ENCODE data around the gene DCTN2.
"Not testable (repeated sequence)": the region's sequence is repeated elsewhere in the genome, so short reads cannot be mapped to it uniquely, and the experiment has no call there.

DCTN2 gene

GRCh38 chr12:57497223-57498131, 49.5 kb downstream of the DCTN2 start:
- H3K23ac ChIP-seq (ENCODE audit: low read depth, low read length, poor library complexity): no peak overlapping the region
- DNase-seq (ENCODE audit: low spot score): no peak
- H3K9me3 ChIP-seq (replicated peaks in 1 of 2; ENCODE audit: control insufficient read depth in 2 of 2, insufficient read depth in 1 of 2, low read depth in 1 of 2, low read length in 2 of 2): peaks cover 0 to 9% of the 10 kb centered on the region in 2 donors
- H3K4me1 ChIP-seq (ENCODE audit: control insufficient read depth in 2 of 2, insufficient read depth in 1 of 2, low read depth in 1 of 2, low read length in 2 of 2): no peaks in the 10 kb centered on the region
- H3K27me3 ChIP-seq (ENCODE audit: control insufficient read depth in 3 of 3, insufficient read depth in 3 of 3, low read depth in 1 of 3, low read length in 3 of 3): no peaks in the 10 kb centered on the region
- no peak overlapping the region for H3K9ac ChIP-seq (ENCODE audit: low read depth, low read length, poor library complexity)
- no peak overlapping the region for H4K91ac ChIP-seq (ENCODE audit: low read depth, low read length, poor library complexity)
- no peak overlapping the region for H3K18ac ChIP-seq (ENCODE audit: low read length)
- no peak overlapping the region for H3K27ac ChIP-seq (replicated peaks; ENCODE audit: low read length)
- no peak overlapping the region for H2BK12ac ChIP-seq (ENCODE audit: low read length)
- peaks cover 4% of the 10 kb centered on the region for H3K79me1 ChIP-seq (ENCODE audit: low read depth, low read length)
- H2BK120ac ChIP-seq (ENCODE audit: low read depth, low read length): no peak overlapping the region
- no peak overlapping the region for H3K4ac ChIP-seq (ENCODE audit: low read length)
- no peak overlapping the region for H2BK5ac ChIP-seq (ENCODE audit: low read length)
- H2AK5ac ChIP-seq (ENCODE audit: low read depth, low read length): no peak overlapping the region
- 100% methylated on average over 3 of the region's 12 CpGs; no CpG with 5 or more reads in 1 of the 2 donors for WGBS, 2 donors (ENCODE audit: extremely low coverage in 2 of 2, insufficient read length in 2 of 2, insufficient replicate concordance in 1 of 2)
- no peak overlapping the region for H4K8ac ChIP-seq (ENCODE audit: low read depth, low read length)
- H3K36me3 ChIP-seq (replicated peaks in 1 of 2; ENCODE audit: control insufficient read depth in 2 of 2, insufficient read depth in 2 of 2, low read length in 2 of 2): peaks cover 46 to 72% of the 10 kb centered on the region in 2 donors
- no peak overlapping the region for H2AFZ ChIP-seq (ENCODE audit: low read length)
- no peak overlapping the region for H3K4me3 ChIP-seq (ENCODE audit: low read length in 2 of 2)
- no peak overlapping the region for H2BK15ac ChIP-seq (ENCODE audit: low read length)
- no peak overlapping the region for H3K14ac ChIP-seq (ENCODE audit: low read length)
- no peak overlapping the region for H3K4me2 ChIP-seq (ENCODE audit: insufficient read depth, low read length, poor library complexity, severe bottlenecking)

GRCh38 chr12:57496822-57497221, 50.2 kb downstream of the DCTN2 start:
- no peak overlapping the region for H3K4me2 ChIP-seq (ENCODE audit: insufficient read depth, low read length, poor library complexity, severe bottlenecking)
- no peaks in the 10 kb centered on the region for H3K27me3 ChIP-seq (ENCODE audit: control insufficient read depth in 3 of 3, insufficient read depth in 3 of 3, low read depth in 1 of 3, low read length in 3 of 3)
- no peak overlapping the region for H2BK15ac ChIP-seq (ENCODE audit: low read length)
- H2AK5ac ChIP-seq (ENCODE audit: low read depth, low read length): no peak overlapping the region
- peaks cover 4% of the 10 kb centered on the region for H3K79me1 ChIP-seq (ENCODE audit: low read depth, low read length)
- H3K36me3 ChIP-seq (replicated peaks in 1 of 2; ENCODE audit: control insufficient read depth in 2 of 2, insufficient read depth in 2 of 2, low read length in 2 of 2): peaks cover 41 to 70% of the 10 kb centered on the region in 2 donors
- no peak overlapping the region for H4K8ac ChIP-seq (ENCODE audit: low read depth, low read length)
- no peak overlapping the region for H3K4me3 ChIP-seq (ENCODE audit: low read length in 2 of 2)
- no peak overlapping the region for H3K14ac ChIP-seq (ENCODE audit: low read length)
- H4K91ac ChIP-seq (ENCODE audit: low read depth, low read length, poor library complexity): no peak overlapping the region
- DNase-seq (ENCODE audit: low spot score): no peak
- H3K27ac ChIP-seq (replicated peaks; ENCODE audit: low read length): no peak overlapping the region
- no peaks in the 10 kb centered on the region for H3K4me1 ChIP-seq (ENCODE audit: control insufficient read depth in 2 of 2, insufficient read depth in 1 of 2, low read depth in 1 of 2, low read length in 2 of 2)
- H2BK120ac ChIP-seq (ENCODE audit: low read depth, low read length): no peak overlapping the region
- H3K4ac ChIP-seq (ENCODE audit: low read length): no peak overlapping the region
- no peak overlapping the region for H2AFZ ChIP-seq (ENCODE audit: low read length)
- H3K23ac ChIP-seq (ENCODE audit: low read depth, low read length, poor library complexity): no peak overlapping the region
- no peak overlapping the region for H3K9ac ChIP-seq (ENCODE audit: low read depth, low read length, poor library complexity)
- no peak overlapping the region for H3K18ac ChIP-seq (ENCODE audit: low read length)
- peaks cover 0 to 9% of the 10 kb centered on the region in 2 donors for H3K9me3 ChIP-seq (replicated peaks in 1 of 2; ENCODE audit: control insufficient read depth in 2 of 2, insufficient read depth in 1 of 2, low read depth in 1 of 2, low read length in 2 of 2)
- H2BK5ac ChIP-seq (ENCODE audit: low read length): no peak overlapping the region
- no peak overlapping the region for H2BK12ac ChIP-seq (ENCODE audit: low read length)

- H3K79me1 ChIP-seq (ENCODE audit: low read depth, low read length); H3K4me1 ChIP-seq (ENCODE audit: control insufficient read depth in 2 of 2, insufficient read depth in 1 of 2, low read depth in 1 of 2, low read length in 2 of 2); H3K9ac ChIP-seq (ENCODE audit: low read depth, low read length, poor library complexity); H3K27me3 ChIP-seq (ENCODE audit: control insufficient read depth in 3 of 3, insufficient read depth in 3 of 3, low read depth in 1 of 3, low read length in 3 of 3); H3K4ac ChIP-seq (ENCODE audit: low read length); H4K8ac ChIP-seq (ENCODE audit: low read depth, low read length); H2AFZ ChIP-seq (ENCODE audit: low read length); H2BK12ac ChIP-seq (ENCODE audit: low read length); H4K91ac ChIP-seq (ENCODE audit: low read depth, low read length, poor library complexity); H3K9me3 ChIP-seq (replicated peaks in 1 of 2; ENCODE audit: control insufficient read depth in 2 of 2, insufficient read depth in 1 of 2, low read depth in 1 of 2, low read length in 2 of 2); H2BK5ac ChIP-seq (ENCODE audit: low read length); H2BK15ac ChIP-seq (ENCODE audit: low read length); DNase-seq (ENCODE audit: low spot score); H3K4me3 ChIP-seq (ENCODE audit: low read length in 2 of 2); H3K4me2 ChIP-seq (ENCODE audit: insufficient read depth, low read length, poor library complexity, severe bottlenecking); H3K27ac ChIP-seq (replicated peaks; ENCODE audit: low read length); H3K14ac ChIP-seq (ENCODE audit: low read length); H2AK5ac ChIP-seq (ENCODE audit: low read depth, low read length); H3K23ac ChIP-seq (ENCODE audit: low read depth, low read length, poor library complexity); H3K18ac ChIP-seq (ENCODE audit: low read length); H2BK120ac ChIP-seq (ENCODE audit: low read depth, low read length): not testable (repeated sequence)
- peaks cover 43 to 70% of the 10 kb centered on the region in 2 donors for H3K36me3 ChIP-seq (replicated peaks in 1 of 2; ENCODE audit: control insufficient read depth in 2 of 2, insufficient read depth in 2 of 2, low read length in 2 of 2)
- no CpG with 5 or more reads among the region's 48 CpGs for WGBS, 2 donors (ENCODE audit: extremely low coverage in 2 of 2, insufficient read length in 2 of 2, insufficient replicate concordance in 1 of 2)
Measured at GRCh38 chr12:57495051-57495701, 51.8 kb downstream of the DCTN2 start.

Measured in neuronal stem cell (in vitro differentiated cells).